K562 (cell line): ENCODE measurements around the gene C6orf89. TPM values are rescaled to one million over a fixed set of nuclear protein-coding genes. Genes with fewer than 3 reads are reported as not detected.

Source experiments
- ATAC-seq: fragments of 200-7000 bp; cut with Tn5 transposase; 3 replicates; pipeline ENCODE4 v1.9.1; 2020; ENCODE audit warnings: moderate library complexity
- BruUV-seq: library from RNA; stranded (reverse); fragments of 400-500 nt; replicated peaks from 2 replicates; lab custom pipeline; 2021; lab: Mats Ljungman, UMichigan
- CTCF ChIA-PET: fragments of 300-600 bp; formaldehyde crosslinking; extraction: SDS; loops from one replicate; lab custom pipeline; 2021; ENCODE audit warnings: low intra/inter-chr PET ratio; lab: Yijun Ruan, JAX
- POLR2A ChIA-PET: fragments of 300-600, 350-650 bp; sonication (Branson Sonifier 250); formaldehyde crosslinking; extraction: SDS; loops from one replicate; lab custom pipeline; 2021; ENCODE audit warnings: antibody characterized with exemption, inconsistent platforms; lab: Yijun Ruan, JAX
- DNase-seq, 4 experiments: peaks; one replicate each; pipeline versions ENCODE4 v3.0.0 to v3.0.0-alpha.2; 2011 to 2018; ENCODE audit warnings: low spot score in 3 of 4, mixed read lengths in 3 of 4; ENCODE audit errors: extremely low read depth in 1 of 4
- FAIRE-seq: peaks from 2 replicates; lab custom pipeline; 2011; peaks lifted over from hg19 to GRCh38; lab: Jason Lieb, UNC
- H2AFZ ChIP-seq: 2 replicates; pipeline ENCODE4 v1.6.0; 2011; ENCODE audit warnings: low read depth, low read length, control low read depth, inconsistent platforms
- H3K27ac ChIP-seq: fragments of 200-600 bp; 3 replicates; pipeline ENCODE4 v1.8.0; 2011; ENCODE audit warnings: low read depth, mild to moderate bottlenecking, control low read depth, inconsistent platforms, low read length, moderate library complexity, mixed read lengths; ENCODE audit errors: extremely low read depth
- H3K27me3 ChIP-seq, 2 experiments: fragments of 300-600 bp in 1 of 2; 2 replicates in 1 of 2; 3 replicates in 1 of 2; pipeline versions ENCODE4 v1.6.0 to v1.8.0; 2011; ENCODE audit warnings: inconsistent platforms in 2 of 2, low read length in 2 of 2, mild to moderate bottlenecking in 1 of 2, mixed read lengths in 1 of 2, moderate library complexity in 1 of 2; ENCODE audit not compliant: control insufficient read depth in 2 of 2, insufficient read depth in 2 of 2
- H3K36me3 ChIP-seq: fragments of 300-600 bp; 3 replicates; pipeline ENCODE4 v1.8.0; 2011; ENCODE audit warnings: mild to moderate bottlenecking, low read length, inconsistent platforms; ENCODE audit not compliant: control insufficient read depth, insufficient read depth
- H3K4me1 ChIP-seq, 2 experiments: fragments of 200-600 bp in 1 of 2; replicated peaks in 1 of 2; 2 replicates in 1 of 2; 3 replicates in 1 of 2; pipeline versions ENCODE4 v1.5.1 to v1.8.0; 2011; ENCODE audit warnings: inconsistent platforms in 2 of 2, low read length in 2 of 2, mild to moderate bottlenecking in 1 of 2, mixed read lengths in 1 of 2, moderate library complexity in 1 of 2; ENCODE audit not compliant: control insufficient read depth in 2 of 2, insufficient read depth in 2 of 2
- H3K4me2 ChIP-seq: 2 replicates; pipeline ENCODE4 v1.6.1; 2011; ENCODE audit warnings: low read length, control low read depth, inconsistent platforms, mixed read lengths; ENCODE audit not compliant: insufficient read depth
- H3K4me3 ChIP-seq: fragments of 200-600 bp; sonication (generic), shearing (Covaris generic); 2 replicates; pipeline ENCODE4 v1.5.1; 2016; ENCODE audit warnings: control low read depth, inconsistent platforms
- H3K79me2 ChIP-seq: fragments of 200-600 bp; 3 replicates; pipeline ENCODE4 v1.8.0; 2011; ENCODE audit warnings: low read length, inconsistent platforms; ENCODE audit not compliant: control insufficient read depth, insufficient read depth
- H3K9ac ChIP-seq, 2 experiments: 2 replicates each; pipeline versions ENCODE4 v1.6.0 to v1.6.1; 2011; ENCODE audit warnings: low read depth in 2 of 2, low read length in 2 of 2, control low read depth in 1 of 2, inconsistent platforms in 1 of 2, mild to moderate bottlenecking in 1 of 2, mixed read lengths in 1 of 2; ENCODE audit not compliant: insufficient read depth in 1 of 2
- H3K9me1 ChIP-seq: one replicate; pipeline ENCODE4 v1.6.0; 2011; ENCODE audit warnings: inconsistent platforms, mild to moderate bottlenecking, low read length, moderate library complexity; ENCODE audit not compliant: control insufficient read depth, insufficient read depth
- H3K9me3 ChIP-seq: replicated peaks from 2 replicates; pipeline ENCODE4 v1.5.1; 2011; ENCODE audit warnings: low read depth, low read length, inconsistent platforms; ENCODE audit not compliant: control insufficient read depth, insufficient read depth
- H4K20me1 ChIP-seq: replicated peaks from 2 replicates; pipeline ENCODE4 v1.6.1; 2011; ENCODE audit warnings: low read length, inconsistent platforms, mixed read lengths; ENCODE audit not compliant: control insufficient read depth, insufficient read depth
- COPS2 ChIP-seq: fragments of 450-650 bp; conservative IDR thresholded peaks from 2 replicates; pipeline ENCODE4 v1.6.1; 2016; ENCODE audit warnings: mild to moderate bottlenecking, moderate library complexity
- GTF2B ChIP-seq: IDR thresholded peaks from 2 replicates; pipeline ENCODE4 v1.6.1; 2011; ENCODE audit not compliant: insufficient read length; ENCODE audit errors: extremely low read depth
- HIVEP1 ChIP-seq: fragments of 250-450 bp; sonication (Bioruptor Pico); IDR thresholded peaks from 2 replicates; pipeline ENCODE4 v1.4.0; 2020; ENCODE audit warnings: mild to moderate bottlenecking
- MAFF ChIP-seq: IDR thresholded peaks from 2 replicates; pipeline ENCODE4 v1.6.1; 2012; ENCODE audit warnings: low read length, improper control_type of control experiment
- NR2C2 ChIP-seq, 2 experiments: fragments of 200-800 bp in 1 of 2; sonication (Bioruptor generic) in 1 of 2; sonication (generic) in 1 of 2; formaldehyde crosslinking in 1 of 2; IDR thresholded peaks; 2 replicates each; pipeline versions ENCODE4 v1.6.1 to v1.8.0; 2016 to 2022; ENCODE audit warnings: mild to moderate bottlenecking in 1 of 2, missing compliant biosample characterization in 1 of 2, missing genetic modification characterization in 1 of 2, missing genetic modification reagents in 1 of 2
- SNAPC5 ChIP-seq: fragments of 250-450 bp; sonication (Bioruptor Pico); IDR thresholded peaks from 2 replicates; pipeline ENCODE4 v1.8.0; 2021; ENCODE audit warnings: moderate library complexity, mild to moderate bottlenecking, inconsistent platforms
- SRSF1 ChIP-seq: fragments of 200-400 bp; formaldehyde crosslinking; IDR thresholded peaks from 2 replicates; pipeline ENCODE4 v1.6.1; 2017; ENCODE audit warnings: mild to moderate bottlenecking, low read depth, low read length, moderate library complexity
- TAF7 ChIP-seq: fragments of 450-650 bp; IDR thresholded peaks from 2 replicates; pipeline ENCODE4 v1.6.1; 2016; ENCODE audit warnings: missing genetic modification characterization, missing compliant biosample characterization
- TRIM28 ChIP-seq: fragments of 450-650 bp; IDR thresholded peaks from 2 replicates; pipeline ENCODE4 v1.6.1; 2017
- XRCC5 ChIP-seq: fragments of 200-400 bp; formaldehyde crosslinking; IDR thresholded peaks from 2 replicates; pipeline ENCODE4 v1.6.1; 2017; ENCODE audit warnings: low read depth, mild to moderate bottlenecking, low read length
- ZFP91 ChIP-seq: sonication (generic); formaldehyde crosslinking; IDR thresholded peaks from 2 replicates; pipeline ENCODE4 v1.8.0; 2022; ENCODE audit warnings: mild to moderate bottlenecking, missing genetic modification reagents
- ZNF175 ChIP-seq: fragments of 200-800 bp; sonication (Bioruptor generic); IDR thresholded peaks from 2 replicates; pipeline ENCODE4 v1.6.1; 2016; ENCODE audit warnings: low read depth, mild to moderate bottlenecking, missing genetic modification characterization, missing compliant biosample characterization
- WGBS: fragments of 100-300 bp; shearing (Covaris generic); methylation state at CpG from one replicate; pipeline ENCODE4 v1.1.6; 2016; ENCODE audit warnings: low coverage, mixed read lengths; ENCODE audit not compliant: insufficient coverage; ENCODE audit errors: missing lambda C conversion rate; 5-methylcytosine and 5-hydroxymethylcytosine counted together
- in situ Hi-C: fragments of 300-500 bp; cut with MboI; formaldehyde crosslinking; loops from 4 replicates; pipeline ENCODE4 v1.15.0; 2018; ENCODE audit warnings: inconsistent platforms, mixed read lengths
- intact Hi-C: fragments of 100-400 bp; cut with micrococcal nuclease; formaldehyde crosslinking; loops from 2 replicates; pipeline ENCODE4 v1.14.2; 2022
- polyA plus RNA-seq, 8 experiments: library from polyadenylated mRNA; depleted of rRNA in 4 of 8; stranded (reverse) in 5 of 8; unstranded in 3 of 8; fragments of >200 nt; fragmentation: Nextera tagmentation in 2 of 8; fragmentation: Illumina TruSeq in 1 of 8; extraction: Ambion mirVana in 2 of 8; extraction: Trizol in 1 of 8; gene quantifications; 2 replicates each; pipeline versions ENCODE4 v1.2.1 to v1.2.3, GENCODE V29; 2011 to 2014; ENCODE audit warnings: inconsistent platforms in 1 of 8, missing spikeins in 1 of 8
- total RNA-seq, 7 experiments: library from RNA; depleted of rRNA in 6 of 7; stranded (reverse); fragments of >200 nt in 6 of 7; fragmentation: Illumina TruSeq in 2 of 7; extraction: Trizol in 2 of 7; gene quantifications; 2 replicates each; pipeline versions ENCODE4 v1.2.1 to v1.2.3, GENCODE V29; 2011 to 2021; ENCODE audit warnings: low replicate concordance in 1 of 7

The C6orf89 gene
- total and polyA plus RNA-seq, 9 of the 15 experiments (the other 6 are each of a cell fraction or from before 2014, with no cell fraction given), result 35.2 to 111 (median 58.5) TPM

GRCh38 chr6:36847991-36848390 lies 37.8 kb upstream of the C6orf89 start (continued):
- TF ChIP-seq MAFF (no peak), ZNF175 (0 out of 2 replicates have a peak, but pooled peaks have one; percentile 8), HIVEP1 (CRISPR knock-in tag) (0 out of 2 replicates have a peak, but pooled peaks have one; percentile 47)

GRCh38 chr6:36848658-36849441 lies 36.9 kb upstream of the C6orf89 start:
- H3K79me2 ChIP-seq, result no peaks in the 10 kb centered on the region
- in situ Hi-C loops (no loop called here), intact Hi-C loops (no loop called here)
- FAIRE-seq (peak; percentile 92), ATAC-seq (peak; percentile 96), DNase-seq (peak; percentile 95 to 97 (median 95))
- peak overlapping the region; percentile 69 for H3K4me2 ChIP-seq
- H3K4me1 ChIP-seq, result peaks cover 34 to 41% of the 10 kb centered on the region in 2 experiments
- peaks cover 25% of the 10 kb centered on the region; the same call in 2 of the 3 replicates for H3K36me3 ChIP-seq
- 18% methylated on average over 26 of the region's 26 CpGs for WGBS
- ChIA-PET POLR2A (interaction anchor here (0.7 to 3.8 kb wide), 9 partner anchors 9 to 111 kb away, joined by 3 to 23 read pairs (median 4); no protein-coding TSS in a partner anchor), CTCF (interaction anchor here (0.6 to 2.9 kb wide), 4 partner anchors 38 to 234 kb away, joined by 4 to 37 read pairs (median 6); no protein-coding TSS in a partner anchor)
- H3K27ac ChIP-seq, result no peak overlapping the region
- H3K27me3 ChIP-seq, result no peaks in the 10 kb centered on the region
- peak overlapping the region in 1 of 2 experiments; percentile 84; a peak in 2 of 4 replicates for H3K9ac ChIP-seq
- H2AFZ ChIP-seq, result peak overlapping the region; percentile 12; the same call in 1 of the 2 replicates
- H3K9me1 ChIP-seq, result peaks cover 3% of the 10 kb centered on the region
- no TSS peak for BruUV-seq
- H4K20me1 ChIP-seq, result no peaks in the 10 kb centered on the region
- H3K9me3 ChIP-seq, result no peaks in the 10 kb centered on the region
- no peak overlapping the region; the same call in 1 of the 2 replicates for H3K4me3 ChIP-seq
- TF ChIP-seq ZFP91 (no peak), COPS2 (no peak), NR2C2 (CRISPR knock-in tag; IDR thresholded peaks at IDR 0.05) (no peak), NR2C2 (tag; IDR thresholded peaks at IDR 0.05) (peak; percentile 78), SRSF1 (no peak), TRIM28 (no peak), SNAPC5 (CRISPR knock-in tag) (no peak), GTF2B (no peak), XRCC5 (peak; percentile 60), TAF7 (tag) (no peak)
